Activated gamma-delta T cell treated with Interleukin-2 at 50 U/mL for 16 hours (primary cell): ENCODE results near the gene ACAP2.
"Not testable (repeated sequence)": the region's sequence is repeated elsewhere in the genome, so short reads cannot be mapped to it uniquely, and the experiment has no call there.

Source experiments
- DNase-seq: peaks from one replicate; pipeline ENCODE4 v3.0.0-alpha.2; 2020

The ACAP2 gene

GRCh38 chr3:195240939-195241338 is 201.9 kb downstream of the ACAP2 start:
- DNase-seq = no peak

GRCh38 chr3:195240171-195240701 is 202.6 kb downstream of the ACAP2 start:
- no peak for DNase-seq

- DNase-seq = no peak
These were observed 203.7 kb downstream of the ACAP2 start for GRCh38 chr3:195239121-195239520.

GRCh38 chr3:195238586-195239118 is 204.2 kb downstream of the ACAP2 start:
- no peak for DNase-seq

GRCh38 chr3:195238081-195238571 is 204.7 kb downstream of the ACAP2 start:
- DNase-seq = no peak

GRCh38 chr3:195236801-195237570 is 205.8 kb downstream of the ACAP2 start:
- DNase-seq = no peak

- DNase-seq = no peak
These were observed 206.6 kb downstream of the ACAP2 start for GRCh38 chr3:195236076-195236798.

- no peak for DNase-seq
These were observed 212.6 kb downstream of the ACAP2 start for GRCh38 chr3:195230244-195230643.

GRCh38 chr3:195228886-195229285 is 213.9 kb downstream of the ACAP2 start:
- not testable (repeated sequence) for DNase-seq

- DNase-seq = no peak
These were observed 214.9 kb downstream of the ACAP2 start for GRCh38 chr3:195227871-195228270.

- no peak for DNase-seq
These were observed 215.8 kb downstream of the ACAP2 start for GRCh38 chr3:195226900-195227447.

GRCh38 chr3:195226445-195226844 is 216.4 kb downstream of the ACAP2 start:
- no peak for DNase-seq

- no peak for DNase-seq
These were observed 217.7 kb downstream of the ACAP2 start for GRCh38 chr3:195224980-195225580.
